ENCODE results near the gene CBFA2T3. TPM values are rescaled to one million over a fixed set of nuclear protein-coding genes. Genes with fewer than 3 reads are reported as not detected.

CBFA2T3 gene
- total RNA-seq, 1 donor from 2014 or later = not detected

GRCh38 chr16:88906535-88907105, 70.4 kb downstream of the CBFA2T3 start:
- no peaks in the 10 kb centered on the region for H3K36me3 Mint-ChIP-seq (ENCODE audit: unreplicated experiment)
- DNase-seq (ENCODE audit: extremely low spot score, unreplicated experiment) = no peak
- H3K27ac Mint-ChIP-seq (ENCODE audit: unreplicated experiment) = no peak overlapping the region
- peaks cover 1% of the 10 kb centered on the region for H3K4me1 Mint-ChIP-seq (ENCODE audit: unreplicated experiment)
- no peak overlapping the region for H3K4me3 Mint-ChIP-seq (ENCODE audit: unreplicated experiment)
- TF ChIP-seq, protein P1, sequence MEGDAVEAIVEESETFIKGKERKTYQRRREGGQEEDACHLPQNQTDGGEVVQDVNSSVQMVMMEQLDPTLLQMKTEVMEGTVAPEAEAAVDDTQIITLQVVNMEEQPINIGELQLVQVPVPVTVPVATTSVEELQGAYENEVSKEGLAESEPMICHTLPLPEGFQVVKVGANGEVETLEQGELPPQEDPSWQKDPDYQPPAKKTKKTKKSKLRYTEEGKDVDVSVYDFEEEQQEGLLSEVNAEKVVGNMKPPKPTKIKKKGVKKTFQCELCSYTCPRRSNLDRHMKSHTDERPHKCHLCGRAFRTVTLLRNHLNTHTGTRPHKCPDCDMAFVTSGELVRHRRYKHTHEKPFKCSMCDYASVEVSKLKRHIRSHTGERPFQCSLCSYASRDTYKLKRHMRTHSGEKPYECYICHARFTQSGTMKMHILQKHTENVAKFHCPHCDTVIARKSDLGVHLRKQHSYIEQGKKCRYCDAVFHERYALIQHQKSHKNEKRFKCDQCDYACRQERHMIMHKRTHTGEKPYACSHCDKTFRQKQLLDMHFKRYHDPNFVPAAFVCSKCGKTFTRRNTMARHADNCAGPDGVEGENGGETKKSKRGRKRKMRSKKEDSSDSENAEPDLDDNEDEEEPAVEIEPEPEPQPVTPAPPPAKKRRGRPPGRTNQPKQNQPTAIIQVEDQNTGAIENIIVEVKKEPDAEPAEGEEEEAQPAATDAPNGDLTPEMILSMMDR (IDR thresholded peaks at IDR 0.05) = no peak
- H3K27me3 Mint-ChIP-seq (ENCODE audit: unreplicated experiment) = peaks cover 12% of the 10 kb centered on the region
- no peaks in the 10 kb centered on the region for H3K9me3 Mint-ChIP-seq (ENCODE audit: unreplicated experiment)

- no peak for DNase-seq (ENCODE audit: extremely low spot score, unreplicated experiment)
- H3K27me3 Mint-ChIP-seq (ENCODE audit: unreplicated experiment) = peaks cover 12% of the 10 kb centered on the region
- H3K36me3 Mint-ChIP-seq (ENCODE audit: unreplicated experiment) = no peaks in the 10 kb centered on the region
- H3K4me1 Mint-ChIP-seq (ENCODE audit: unreplicated experiment) = peaks cover 1% of the 10 kb centered on the region
- TF ChIP-seq, protein P1 (IDR thresholded peaks at IDR 0.05) = no peak
- no peak overlapping the region for H3K4me3 Mint-ChIP-seq (ENCODE audit: unreplicated experiment)
- H3K27ac Mint-ChIP-seq (ENCODE audit: unreplicated experiment) = no peak overlapping the region
- no peaks in the 10 kb centered on the region for H3K9me3 Mint-ChIP-seq (ENCODE audit: unreplicated experiment)
These were observed 71.0 kb downstream of the CBFA2T3 start for GRCh38 chr16:88906020-88906419.

GRCh38 chr16:88905563-88905962, 71.4 kb downstream of the CBFA2T3 start:
- H3K27me3 Mint-ChIP-seq (ENCODE audit: unreplicated experiment) = peaks cover 12% of the 10 kb centered on the region
- TF ChIP-seq, protein P1 (IDR thresholded peaks at IDR 0.05) = no peak
- no peak overlapping the region for H3K4me3 Mint-ChIP-seq (ENCODE audit: unreplicated experiment)
- H3K27ac Mint-ChIP-seq (ENCODE audit: unreplicated experiment) = no peak overlapping the region
- no peak for DNase-seq (ENCODE audit: extremely low spot score, unreplicated experiment)
- no peaks in the 10 kb centered on the region for H3K9me3 Mint-ChIP-seq (ENCODE audit: unreplicated experiment)
- peaks cover 1% of the 10 kb centered on the region for H3K4me1 Mint-ChIP-seq (ENCODE audit: unreplicated experiment)
- H3K36me3 Mint-ChIP-seq (ENCODE audit: unreplicated experiment) = no peaks in the 10 kb centered on the region

DNA sequence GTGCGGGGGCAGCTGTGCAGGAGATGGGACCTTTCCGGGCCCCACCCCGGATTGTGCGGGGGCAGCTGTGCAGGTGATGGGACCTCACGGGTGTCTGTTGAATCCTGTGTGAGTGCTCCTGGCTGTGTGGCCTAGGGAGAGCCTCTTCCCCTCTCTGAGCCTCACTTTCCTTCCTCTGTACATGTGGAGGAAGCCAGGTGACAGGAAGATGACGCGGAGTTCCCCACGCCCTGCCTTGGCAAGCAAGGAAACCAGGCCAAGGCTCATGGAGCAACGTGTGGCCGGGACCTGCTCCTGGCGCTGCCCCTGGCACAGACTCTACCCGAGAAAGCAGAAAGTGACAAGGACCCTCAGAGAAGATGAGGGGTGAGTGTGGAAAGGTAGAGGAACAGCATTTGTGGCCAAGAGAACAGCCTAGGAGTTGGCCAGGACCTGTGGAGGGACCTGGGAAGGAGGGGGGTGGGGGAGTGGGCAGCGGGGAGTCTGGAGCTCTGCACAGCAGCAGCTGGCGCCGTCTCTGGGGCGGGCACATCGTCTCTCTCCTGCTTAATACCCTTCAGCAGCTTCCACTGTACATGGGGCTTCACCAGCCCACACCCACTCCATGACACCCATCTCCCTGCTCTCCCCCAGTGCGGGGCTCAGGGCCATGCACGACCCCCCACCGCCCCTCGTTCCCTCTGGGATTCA, 72.2 kb downstream of the CBFA2T3 start:
- no peak overlapping the region for H3K27ac Mint-ChIP-seq (ENCODE audit: unreplicated experiment)
- H3K27me3 Mint-ChIP-seq (ENCODE audit: unreplicated experiment) = peaks cover 6% of the 10 kb centered on the region
- DNase-seq (ENCODE audit: extremely low spot score, unreplicated experiment) = no peak
- H3K9me3 Mint-ChIP-seq (ENCODE audit: unreplicated experiment) = no peaks in the 10 kb centered on the region
- TF ChIP-seq, protein P1 (IDR thresholded peaks at IDR 0.05) = no peak
- H3K4me3 Mint-ChIP-seq (ENCODE audit: unreplicated experiment) = no peak overlapping the region
- H3K36me3 Mint-ChIP-seq (ENCODE audit: unreplicated experiment) = no peaks in the 10 kb centered on the region
- H3K4me1 Mint-ChIP-seq (ENCODE audit: unreplicated experiment) = peaks cover 1% of the 10 kb centered on the region

DNA sequence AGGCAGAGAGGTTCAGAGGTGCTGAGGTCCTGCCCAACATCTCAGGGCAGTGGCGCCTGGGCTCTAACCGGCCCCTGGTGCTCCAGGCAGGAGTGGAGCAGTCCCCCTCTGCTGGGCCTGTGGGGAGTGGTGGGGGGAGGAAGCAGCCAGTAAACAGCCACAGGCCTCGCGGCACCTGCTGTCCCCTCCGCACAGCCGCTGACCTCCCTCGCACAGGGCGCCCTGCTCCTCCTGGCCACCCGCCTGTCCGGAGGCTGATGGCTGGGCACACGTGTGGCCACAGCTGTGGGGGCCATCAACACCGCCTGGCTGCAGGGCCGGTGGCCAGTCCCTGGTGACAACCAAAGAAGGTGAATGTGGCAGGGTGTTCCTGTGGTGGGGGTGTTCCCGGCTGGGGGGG, 73.7 kb downstream of the CBFA2T3 start:
- Mint-ChIP-seq H3K27ac (ENCODE audit: unreplicated experiment) (no peak overlapping the region), H3K27me3 (ENCODE audit: unreplicated experiment) (peaks cover 14% of the 10 kb centered on the region), H3K9me3 (ENCODE audit: unreplicated experiment) (no peaks in the 10 kb centered on the region), H3K4me3 (ENCODE audit: unreplicated experiment) (no peak overlapping the region), H3K4me1 (ENCODE audit: unreplicated experiment) (peaks cover 4% of the 10 kb centered on the region), H3K36me3 (ENCODE audit: unreplicated experiment) (no peaks in the 10 kb centered on the region)
- TF ChIP-seq, protein P1 (IDR thresholded peaks at IDR 0.05) = no peak
- no peak for DNase-seq (ENCODE audit: extremely low spot score, unreplicated experiment)
